ENCODE measurements around the gene MACF1. TPM values are rescaled to one million over a fixed set of nuclear protein-coding genes. Genes with fewer than 3 reads are reported as not detected.

The MACF1 gene
- total and polyA plus RNA-seq, 10 donors, result 50.8 to 641 (median 414) TPM

GRCh38 chr1:39181311-39181710 lies 23.2 kb upstream of the MACF1 start:
- TF ChIP-seq POLR2AphosphoS5 (IDR thresholded peaks at IDR 0.05) (no peak), CTCF (IDR thresholded peaks at IDR 0.05 in 8 of 11, conservative IDR thresholded peaks at IDR 0.05 in 3 of 11) (no peak), POLR2A (IDR thresholded peaks at IDR 0.05) (no peak)
- Histone ChIP-seq H3K36me3 (no peaks in the 10 kb centered on the region), H3K27me3 (replicated peaks in 1 of 7) (no peaks in the 10 kb centered on the region), H3K4me1 (peaks cover 14 to 62% (median 33%) of the 10 kb centered on the region in 6 donors), H3K4me3 (no peak overlapping the region), H3K27ac (no peak overlapping the region), H3K9me3 (no peaks in the 10 kb centered on the region)
- DNase-seq, result no peak
- WGBS, 5 donors, result 46 to 62% (median 50%) methylated on average over 3 of the region's 3 CpGs
- intact Hi-C loops (cut with DNase I; ENCODE audit: low total_unique reads), result loop anchor here (5.0 kb wide), 1 partner anchor 84 kb away; no protein-coding TSS in a partner anchor

- intact Hi-C loops (cut with DNase I; ENCODE audit: low total_unique reads), result loop anchor here (5.0 kb wide), 1 partner anchor 86 kb away; no protein-coding TSS in a partner anchor
- H3K4me3 ChIP-seq, result no peak overlapping the region
- H3K9me3 ChIP-seq, result no peaks in the 10 kb centered on the region
- H3K27ac ChIP-seq, result peak overlapping the region in 1 of 8 donors; percentile 81
- WGBS, 5 donors, result 91 to 99% (median 95%) methylated on average over 2 of the region's 2 CpGs
- TF ChIP-seq POLR2A (IDR thresholded peaks at IDR 0.05) (no peak), POLR2AphosphoS5 (IDR thresholded peaks at IDR 0.05) (no peak), CTCF (IDR thresholded peaks at IDR 0.05 in 8 of 11, conservative IDR thresholded peaks at IDR 0.05 in 3 of 11) (no peak)
- H3K27me3 ChIP-seq (replicated peaks in 1 of 7), result no peaks in the 10 kb centered on the region
- no peaks in the 10 kb centered on the region for H3K36me3 ChIP-seq
- H3K4me1 ChIP-seq, result peaks cover 14 to 52% (median 33%) of the 10 kb centered on the region in 6 donors
- DNase-seq, result no peak
Observed at GRCh38 chr1:39182804-39183203, 21.7 kb upstream of the MACF1 start.

GRCh38 chr1:39183503-39184353 lies 20.8 kb upstream of the MACF1 start:
- no peaks in the 10 kb centered on the region for H3K9me3 ChIP-seq
- H3K36me3 ChIP-seq, result no peaks in the 10 kb centered on the region
- 66 to 77% (median 68%) methylated on average over 4 of the region's 4 CpGs for WGBS, 5 donors
- H3K4me1 ChIP-seq, result peaks cover 14 to 43% (median 27%) of the 10 kb centered on the region in 6 donors
- H3K4me3 ChIP-seq, result no peak overlapping the region
- no peak for DNase-seq
- intact Hi-C loops (cut with DNase I; ENCODE audit: low total_unique reads), result loop anchor here (5.0 kb wide), 1 partner anchor 86 kb away; no protein-coding TSS in a partner anchor
- peak overlapping the region in 7 of 8 donors; percentile 9 to 81 (median 52) for H3K27ac ChIP-seq
- H3K27me3 ChIP-seq (replicated peaks in 1 of 7), result no peaks in the 10 kb centered on the region
- TF ChIP-seq CTCF (IDR thresholded peaks at IDR 0.05 in 8 of 11, conservative IDR thresholded peaks at IDR 0.05 in 3 of 11) (peak; percentile 40 to 71 (median 63)), POLR2A (IDR thresholded peaks at IDR 0.05) (no peak), POLR2AphosphoS5 (IDR thresholded peaks at IDR 0.05) (peak in 1 of 3 donors; percentile 48)

GRCh38 chr1:39184354-39184818 lies 20.1 kb upstream of the MACF1 start:
- Histone ChIP-seq H3K4me3 (no peak overlapping the region), H3K27me3 (replicated peaks in 1 of 7) (no peaks in the 10 kb centered on the region), H3K4me1 (peaks cover 12 to 44% (median 28%) of the 10 kb centered on the region in 6 donors), H3K27ac (peak overlapping the region in 7 of 8 donors; percentile 9 to 81 (median 52)), H3K9me3 (no peaks in the 10 kb centered on the region), H3K36me3 (no peaks in the 10 kb centered on the region)
- intact Hi-C loops (cut with DNase I; ENCODE audit: low total_unique reads), result loop anchor here (5.0 kb wide), 1 partner anchor 87 kb away; no protein-coding TSS in a partner anchor
- DNase-seq, result no peak
- 88 to 98% (median 97%) methylated on average over 3 of the region's 3 CpGs for WGBS, 5 donors
- TF ChIP-seq POLR2AphosphoS5 (IDR thresholded peaks at IDR 0.05) (no peak), CTCF (IDR thresholded peaks at IDR 0.05 in 8 of 11, conservative IDR thresholded peaks at IDR 0.05 in 3 of 11) (no peak), POLR2A (IDR thresholded peaks at IDR 0.05) (no peak)

Data from spleen (tissue), 11 donors.